K562 (cell line): ENCODE data around the gene FZD1. TPM values are rescaled to one million over a fixed set of nuclear protein-coding genes. Genes with fewer than 3 reads are reported as not detected.
A peak's percentile ranks its signal among the peaks of the same experiment; 100 is the strongest.

ENCODE experiments used
- ADNP ChIP-seq: fragments of 200-800 bp; sonication (Bioruptor generic); IDR thresholded peaks from 2 replicates; pipeline ENCODE4 v1.6.1; 2016; ENCODE audit warnings: missing genetic modification characterization, missing compliant biosample characterization
- ARID3A ChIP-seq: IDR thresholded peaks from 2 replicates; pipeline ENCODE4 v1.6.1; 2012; ENCODE audit warnings: low read depth, low read length, improper control_type of control experiment, borderline replicate concordance
- CREB3L1 ChIP-seq: fragments of 450-650 bp; IDR thresholded peaks from 2 replicates; pipeline ENCODE4 v1.6.1; 2014; ENCODE audit warnings: low read depth, mild to moderate bottlenecking, moderate library complexity, borderline replicate concordance
- DLX4 ChIP-seq: fragments of 250-450 bp; sonication (Bioruptor Pico); IDR thresholded peaks from 2 replicates; pipeline ENCODE4 v1.6.1; 2021; ENCODE audit warnings: mild to moderate bottlenecking
- HNRNPL ChIP-seq: fragments of 200-400 bp; formaldehyde crosslinking; IDR thresholded peaks from 2 replicates; pipeline ENCODE4 v1.6.1; 2017; ENCODE audit warnings: low read depth, mild to moderate bottlenecking, low read length
- MEF2A ChIP-seq: IDR thresholded peaks from 2 replicates; pipeline ENCODE4 v1.6.1; 2011; ENCODE audit warnings: low read depth, mild to moderate bottlenecking, low read length, moderate library complexity; ENCODE audit not compliant: control insufficient read depth
- MNT ChIP-seq, 2 experiments: fragments of 450-650 bp; conservative IDR thresholded peaks; 2 replicates each; pipeline ENCODE4 v1.6.1; 2017; ENCODE audit warnings: mild to moderate bottlenecking in 2 of 2, moderate library complexity in 2 of 2
- PKNOX1 ChIP-seq: fragments of 450-650 bp; IDR thresholded peaks from 2 replicates; pipeline ENCODE4 v1.6.1; 2016
- SMAD2 ChIP-seq: fragments of 150-350 bp; IDR thresholded peaks from 2 replicates; pipeline ENCODE4 v1.6.1; 2014; ENCODE audit warnings: low read depth, mild to moderate bottlenecking, low read length
- ZFP91 ChIP-seq: sonication (generic); formaldehyde crosslinking; IDR thresholded peaks from 2 replicates; pipeline ENCODE4 v1.8.0; 2022; ENCODE audit warnings: mild to moderate bottlenecking, missing genetic modification reagents
- ZNF24 ChIP-seq: fragments of 450-650 bp; IDR thresholded peaks from 2 replicates; pipeline ENCODE4 v1.6.1; 2016
- ZNF263 ChIP-seq: sonication (generic); formaldehyde crosslinking; IDR thresholded peaks from 2 replicates; pipeline ENCODE4 v1.8.0; 2022; ENCODE audit warnings: mild to moderate bottlenecking, missing genetic modification reagents, borderline replicate concordance
- ZNF274 ChIP-seq: IDR thresholded peaks from 2 replicates; pipeline ENCODE4 v1.6.1; 2011; ENCODE audit warnings: low read depth, mild to moderate bottlenecking, low read length, moderate library complexity, borderline replicate concordance
- ZNF444 ChIP-seq: fragments of 250-450 bp; sonication (Bioruptor Pico); IDR thresholded peaks from 2 replicates; pipeline ENCODE4 v1.4.0; 2020; ENCODE audit warnings: mild to moderate bottlenecking, moderate library complexity
- ZNF584 ChIP-seq: fragments of 200-800 bp; sonication (Bioruptor generic); IDR thresholded peaks from 2 replicates; pipeline ENCODE4 v1.6.1; 2016; ENCODE audit warnings: low read depth, mild to moderate bottlenecking, missing genetic modification characterization, missing compliant biosample characterization
- polyA plus RNA-seq, 8 experiments: library from polyadenylated mRNA; depleted of rRNA in 4 of 8; stranded (reverse) in 5 of 8; unstranded in 3 of 8; fragments of >200 nt; fragmentation: Nextera tagmentation in 2 of 8; fragmentation: Illumina TruSeq in 1 of 8; extraction: Ambion mirVana in 2 of 8; extraction: Trizol in 1 of 8; gene quantifications; 2 replicates each; pipeline versions ENCODE4 v1.2.1 to v1.2.3, GENCODE V29; 2011 to 2014; ENCODE audit warnings: inconsistent platforms in 1 of 8, missing spikeins in 1 of 8
- total RNA-seq, 7 experiments: library from RNA; depleted of rRNA in 6 of 7; stranded (reverse); fragments of >200 nt in 6 of 7; fragmentation: Illumina TruSeq in 2 of 7; extraction: Trizol in 2 of 7; gene quantifications; 2 replicates each; pipeline versions ENCODE4 v1.2.1 to v1.2.3, GENCODE V29; 2011 to 2021; ENCODE audit warnings: low replicate concordance in 1 of 7

Gene FZD1
- total and polyA plus RNA-seq, 9 of the 15 experiments (the other 6 are each of a cell fraction or from before 2014, with no cell fraction given): 0.25 to 5.1 (median 1.8) TPM

GRCh38 chr7:91299952-91300775 is 35.9 kb downstream of the FZD1 start (continued):
- TF ChIP-seq MNT (conservative IDR thresholded peaks at IDR 0.05): peak; percentile 66 to 72; a peak in 3 of 4 replicates
- TF ChIP-seq MEF2A: no peak
- TF ChIP-seq ARID3A: peak; percentile 84; the same call in 1 of the 2 replicates
- TF ChIP-seq ZNF444 (CRISPR knock-in tag): no peak
- TF ChIP-seq ZNF24: peak; percentile 61; the same call in 1 of the 2 replicates
- 0 out of 2 replicates have a peak, but pooled peaks have one; percentile 54 for TF ChIP-seq ZNF274
- no peak for TF ChIP-seq ZFP91 (CRISPR knock-in tag)
- TF ChIP-seq HNRNPL: no peak
- TF ChIP-seq ZNF263 (CRISPR knock-in tag): peak; percentile 41; the same call in 1 of the 2 replicates
- TF ChIP-seq DLX4 (CRISPR knock-in tag): no peak
- peak; percentile 83 for TF ChIP-seq ADNP (tag)
- TF ChIP-seq SMAD2: no peak
- 0 out of 2 replicates have a peak, but pooled peaks have one; percentile 77 for TF ChIP-seq ZNF584 (CRISPR knock-in tag)
- TF ChIP-seq CREB3L1: no peak; the same call in 1 of the 2 replicates
- peak; percentile 54 for TF ChIP-seq PKNOX1
